ENCODE measurements around the gene RBM23.

Gene RBM23

DNA sequence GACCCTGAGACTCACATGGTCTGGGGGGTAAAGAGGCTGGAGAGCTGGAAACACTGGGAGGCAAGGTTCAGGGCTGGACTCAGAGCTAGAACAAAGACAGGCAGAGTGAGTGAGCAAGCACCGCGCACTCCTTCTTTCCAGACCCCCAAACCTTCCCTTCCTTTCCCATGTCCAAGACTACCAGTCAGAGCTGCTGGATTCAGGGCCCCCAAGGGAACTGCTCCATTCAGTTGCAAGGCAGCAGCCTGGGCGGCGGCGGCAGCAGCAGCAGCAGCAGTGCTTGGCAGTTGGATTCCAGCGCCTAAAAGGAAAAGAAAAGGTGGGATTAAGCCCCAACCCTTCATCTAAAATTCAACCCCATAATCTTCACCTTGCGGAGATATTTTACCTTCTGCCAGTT, 17.1 kb downstream of the RBM23 start:
- TF ChIP-seq, protein P1, sequence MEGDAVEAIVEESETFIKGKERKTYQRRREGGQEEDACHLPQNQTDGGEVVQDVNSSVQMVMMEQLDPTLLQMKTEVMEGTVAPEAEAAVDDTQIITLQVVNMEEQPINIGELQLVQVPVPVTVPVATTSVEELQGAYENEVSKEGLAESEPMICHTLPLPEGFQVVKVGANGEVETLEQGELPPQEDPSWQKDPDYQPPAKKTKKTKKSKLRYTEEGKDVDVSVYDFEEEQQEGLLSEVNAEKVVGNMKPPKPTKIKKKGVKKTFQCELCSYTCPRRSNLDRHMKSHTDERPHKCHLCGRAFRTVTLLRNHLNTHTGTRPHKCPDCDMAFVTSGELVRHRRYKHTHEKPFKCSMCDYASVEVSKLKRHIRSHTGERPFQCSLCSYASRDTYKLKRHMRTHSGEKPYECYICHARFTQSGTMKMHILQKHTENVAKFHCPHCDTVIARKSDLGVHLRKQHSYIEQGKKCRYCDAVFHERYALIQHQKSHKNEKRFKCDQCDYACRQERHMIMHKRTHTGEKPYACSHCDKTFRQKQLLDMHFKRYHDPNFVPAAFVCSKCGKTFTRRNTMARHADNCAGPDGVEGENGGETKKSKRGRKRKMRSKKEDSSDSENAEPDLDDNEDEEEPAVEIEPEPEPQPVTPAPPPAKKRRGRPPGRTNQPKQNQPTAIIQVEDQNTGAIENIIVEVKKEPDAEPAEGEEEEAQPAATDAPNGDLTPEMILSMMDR (IDR thresholded peaks at IDR 0.05; ENCODE audit: insufficient read depth, missing control alignments): no peak
- DNase-seq (ENCODE audit: insufficient read length, low spot score): no peak
- FAIRE-seq: no peak

DNA sequence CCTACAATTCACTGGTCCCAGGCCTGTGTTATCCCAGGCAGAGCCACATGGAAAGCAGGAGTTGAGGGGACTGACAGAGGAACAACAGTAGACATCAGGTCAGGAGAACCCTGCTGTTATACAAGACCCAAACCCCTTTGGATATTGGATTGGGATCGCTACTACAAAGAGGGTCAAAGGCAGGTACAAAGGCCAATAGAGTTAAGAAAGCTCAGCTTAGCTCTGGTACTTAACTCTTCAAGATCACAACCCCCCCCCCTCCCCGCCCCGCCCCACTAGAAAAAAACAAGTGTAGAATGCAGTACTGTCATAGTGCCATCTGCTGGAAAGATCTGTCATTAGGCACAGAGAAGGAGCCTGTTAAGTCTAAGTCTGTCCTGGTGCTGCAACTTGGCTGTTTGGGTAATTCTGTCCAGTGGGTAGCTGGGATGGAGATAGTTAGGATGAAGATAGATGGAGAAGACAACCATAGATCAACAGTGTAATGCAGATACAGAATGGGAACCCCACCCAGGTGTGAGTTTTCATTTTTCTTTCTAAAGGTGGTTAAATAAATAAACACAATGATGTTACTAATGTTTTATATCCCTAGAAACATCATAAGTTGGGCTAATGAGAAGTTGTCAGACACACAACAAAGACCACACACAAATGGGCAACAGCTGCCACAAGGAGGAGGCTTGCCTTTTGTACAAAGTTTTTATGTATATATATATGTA, 18.7 kb downstream of the RBM23 start:
- no peak for FAIRE-seq
- DNase-seq (ENCODE audit: insufficient read length, low spot score): peak; percentile 65
- TF ChIP-seq, protein P1 (IDR thresholded peaks at IDR 0.05; ENCODE audit: insufficient read depth, missing control alignments): peak; percentile 63

GRCh38 chr14:22898302-22899090, 20.5 kb downstream of the RBM23 start:
- DNase-seq (ENCODE audit: insufficient read length, low spot score) (no peak), FAIRE-seq (no peak)
- TF ChIP-seq, protein P1 (IDR thresholded peaks at IDR 0.05; ENCODE audit: insufficient read depth, missing control alignments): no peak

DNA sequence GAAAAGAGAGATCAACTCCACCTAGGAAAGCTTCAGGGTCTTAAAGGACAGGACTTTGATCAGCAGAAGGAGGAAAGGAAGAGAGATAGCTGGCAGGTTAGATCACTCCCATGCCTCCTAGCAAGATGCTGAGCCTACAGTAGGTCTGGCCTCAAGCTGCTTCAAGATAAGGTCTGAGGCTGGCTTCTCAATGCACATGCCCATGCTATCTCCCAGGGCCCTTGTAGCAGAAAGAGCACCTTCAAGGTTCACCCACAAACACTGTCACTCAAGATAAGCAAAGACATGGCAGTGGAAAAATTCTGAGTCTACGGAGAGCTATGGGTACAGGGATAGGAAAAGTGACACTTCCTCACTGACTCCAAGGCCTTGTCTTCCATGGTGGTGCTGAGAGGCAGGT, 21.6 kb downstream of the RBM23 start:
- TF ChIP-seq, protein P1 (IDR thresholded peaks at IDR 0.05; ENCODE audit: insufficient read depth, missing control alignments): no peak
- FAIRE-seq (no peak), DNase-seq (ENCODE audit: insufficient read length, low spot score) (no peak)

GRCh38 chr14:22896760-22897159, 22.2 kb downstream of the RBM23 start:
- DNase-seq (ENCODE audit: insufficient read length, low spot score) (no peak), FAIRE-seq (no peak)
- TF ChIP-seq, protein P1 (IDR thresholded peaks at IDR 0.05; ENCODE audit: insufficient read depth, missing control alignments): no peak

- FAIRE-seq (no peak), DNase-seq (ENCODE audit: insufficient read length, low spot score) (no peak)
- TF ChIP-seq, protein P1 (IDR thresholded peaks at IDR 0.05; ENCODE audit: insufficient read depth, missing control alignments): no peak
These were observed 22.6 kb downstream of the RBM23 start for GRCh38 chr14:22896356-22896755.

- no peak for DNase-seq (ENCODE audit: insufficient read length, low spot score)
- no peak for FAIRE-seq
- TF ChIP-seq, protein P1 (IDR thresholded peaks at IDR 0.05; ENCODE audit: insufficient read depth, missing control alignments): no peak
These were observed 23.5 kb downstream of the RBM23 start for GRCh38 chr14:22895402-22895801.
